Measurements from ENCODE around the gene CDR2. TPM values are rescaled to one million over a fixed set of nuclear protein-coding genes. Genes with fewer than 3 reads are reported as not detected.

CDR2 gene
- total and polyA plus RNA-seq, 2 of the 13 experiments (the other 11 are each of a cell fraction or from before 2014, with no cell fraction given), result 59.0 to 78.9 TPM

GRCh38 chr16:22297871-22298733 lies 76.3 kb downstream of the CDR2 start (continued):
- TF ChIP-seq ZNF687 (CRISPR knock-in tag; IDR thresholded peaks at IDR 0.05) (peak; percentile 69), ZNF232 (CRISPR knock-in tag; IDR thresholded peaks at IDR 0.05; ENCODE audit: borderline replicate concordance) (peak; percentile 48; the same call in 1 of the 2 replicates), ZHX2 (IDR thresholded peaks at IDR 0.05; ENCODE audit: low read depth) (peak; percentile 66), ZHX2 (CRISPR knock-in tag; IDR thresholded peaks at IDR 0.05; ENCODE audit: borderline replicate concordance) (0 out of 2 replicates have a peak, but pooled peaks have one; percentile 69), ZNF558 (CRISPR knock-in tag; IDR thresholded peaks at IDR 0.05; ENCODE audit: borderline replicate concordance) (no peak), HNF1A (IDR thresholded peaks at IDR 0.05; ENCODE audit: low read depth) (0 out of 2 replicates have a peak, but pooled peaks have one; percentile 27), HNF1A (CRISPR knock-in tag; IDR thresholded peaks at IDR 0.05; ENCODE audit: borderline replicate concordance) (no peak), ZNF737 (CRISPR knock-in tag; IDR thresholded peaks at IDR 0.05; ENCODE audit: borderline replicate concordance) (no peak), TFAP4 (IDR thresholded peaks at IDR 0.05; ENCODE audit: borderline replicate concordance, low read depth) (peak; percentile 84), XBP1 (CRISPR knock-in tag; IDR thresholded peaks at IDR 0.05) (peak; percentile 60; the same call in 1 of the 2 replicates), SRF (IDR thresholded peaks at IDR 0.05; ENCODE audit: low read depth, low read length) (0 out of 2 replicates have a peak, but pooled peaks have one; percentile 4), CREB1 (IDR thresholded peaks at IDR 0.05) (peak; percentile 88), CREB1 (CRISPR knock-in tag; IDR thresholded peaks at IDR 0.05) (peak; percentile 79)

Measured in HepG2 (cell line).